Measurements from ENCODE around the gene PDIA6. TPM values are rescaled to one million over a fixed set of nuclear protein-coding genes. Genes with fewer than 3 reads are reported as not detected.

Gene PDIA6
- total and polyA plus RNA-seq, 9 of the 15 experiments (the other 6 are each of a cell fraction or from before 2014, with no cell fraction given), result 166 to 268 (median 229) TPM

- peaks cover 23% of the 10 kb centered on the region for H4K20me1 ChIP-seq (replicated peaks; ENCODE audit: control insufficient read depth, insufficient read depth, low read length)
- TSS peak; percentile 15 for BruUV-seq (replicated peaks)
- WGBS (ENCODE audit: insufficient coverage, low coverage, missing lambda C conversion rate), result 20% methylated on average over 5 of the region's 5 CpGs
- ChIA-PET CTCF (ENCODE audit: low intra/inter-chr PET ratio) (no interaction called here), POLR2A (interaction anchor here (1.3 kb wide), 1 partner anchor 17 kb away, joined by 6 read pairs; no protein-coding TSS in a partner anchor)
- H3K4me3 ChIP-seq, result no peak overlapping the region
- ATAC-seq, result peak; percentile 62
- in situ Hi-C loops (cut with MboI), result no loop called here
- H3K4me1 ChIP-seq (replicated peaks in 1 of 2; ENCODE audit: control insufficient read depth in 2 of 2, insufficient read depth in 2 of 2, low read length in 2 of 2), result peaks cover 0 to 12% of the 10 kb centered on the region in 2 experiments; a peak in 2 of 5 replicates
- intact Hi-C loops (cut with micrococcal nuclease), result no loop called here
- peaks cover 95% of the 10 kb centered on the region for H3K36me3 ChIP-seq (ENCODE audit: control insufficient read depth, insufficient read depth, low read length)
- H3K27ac ChIP-seq (ENCODE audit: extremely low read depth, low read depth, low read length), result no peak overlapping the region
- no peak overlapping the region for H3K4me2 ChIP-seq (ENCODE audit: insufficient read depth, low read length)
- no peaks in the 10 kb centered on the region for H3K27me3 ChIP-seq (ENCODE audit: control insufficient read depth in 2 of 2, insufficient read depth in 2 of 2, low read length in 2 of 2)
- H3K9me3 ChIP-seq (replicated peaks; ENCODE audit: control insufficient read depth, insufficient read depth, low read depth, low read length), result no peaks in the 10 kb centered on the region
- H3K9ac ChIP-seq (ENCODE audit: insufficient read depth in 1 of 2, low read depth in 2 of 2, low read length in 2 of 2), result no peak overlapping the region
- FAIRE-seq, result no peak
- no peak overlapping the region for H2AFZ ChIP-seq (ENCODE audit: low read depth, low read length)
- peaks cover 47% of the 10 kb centered on the region for H3K79me2 ChIP-seq (ENCODE audit: control insufficient read depth, insufficient read depth, low read length)
- peak in 2 of 4 experiments; percentile 39 to 44 for DNase-seq (ENCODE audit: extremely low read depth in 1 of 4, low spot score in 3 of 4)
- H3K9me1 ChIP-seq (ENCODE audit: control insufficient read depth, insufficient read depth, low read length), result peaks cover 3% of the 10 kb centered on the region
- TF ChIP-seq RCOR1 (IDR thresholded peaks at IDR 0.05; ENCODE audit: borderline replicate concordance in 1 of 2, low read depth in 2 of 2, low read length in 2 of 2), result peak in 1 of 2 experiments; percentile 68; a peak in 1 of 4 replicates
- TF ChIP-seq MEIS2 (IDR thresholded peaks at IDR 0.05; ENCODE audit: partially characterized antibody), result peak; percentile 48
- peak; percentile 20; the same call in 1 of the 2 replicates for TF ChIP-seq CXXC5 (CRISPR knock-in tag; IDR thresholded peaks at IDR 0.05)
- TF ChIP-seq EP300 (IDR thresholded peaks at IDR 0.05; ENCODE audit: low read length), result 0 out of 2 replicates have a peak, but pooled peaks have one; percentile 33
- no peak for TF ChIP-seq ARID3B (CRISPR knock-in tag; IDR thresholded peaks at IDR 0.05; ENCODE audit: borderline replicate concordance)
- TF ChIP-seq HSF4 (CRISPR knock-in tag; IDR thresholded peaks at IDR 0.05; ENCODE audit: borderline replicate concordance), result no peak
- no peak for TF ChIP-seq ZBTB2 (IDR thresholded peaks at IDR 0.05)
- 0 out of 2 replicates have a peak, but pooled peaks have one; percentile 22 for TF ChIP-seq ETV1 (tag; conservative IDR thresholded peaks at IDR 0.05; ENCODE audit: low read depth)
- TF ChIP-seq CREM (IDR thresholded peaks at IDR 0.05; ENCODE audit: low read depth), result 0 out of 2 replicates have a peak, but pooled peaks have one; percentile 25
- TF ChIP-seq ATF7 (IDR thresholded peaks at IDR 0.05), result 0 out of 2 replicates have a peak, but pooled peaks have one; percentile 22
- 0 out of 2 replicates have a peak, but pooled peaks have one; percentile 47 for TF ChIP-seq CTBP1 (IDR thresholded peaks at IDR 0.05; ENCODE audit: borderline replicate concordance)
- peak; percentile 40 for TF ChIP-seq CBFA2T3 (IDR thresholded peaks at IDR 0.05)
- TF ChIP-seq ARID1B (IDR thresholded peaks at IDR 0.05), result peak; percentile 49
- no peak for TF ChIP-seq ZNF24 (IDR thresholded peaks at IDR 0.05)
- no peak for TF ChIP-seq GTF3C2 (IDR thresholded peaks at IDR 0.05; ENCODE audit: borderline replicate concordance, extremely low read depth, insufficient read length)
- TF ChIP-seq ARID2 (IDR thresholded peaks at IDR 0.05), result no peak
- TF ChIP-seq ZNF121 (CRISPR knock-in tag; conservative IDR thresholded peaks at IDR 0.05), result peak; percentile 34; the same call in 1 of the 2 replicates
- peak; percentile 14; the same call in 1 of the 2 replicates for TF ChIP-seq SMARCA4 (IDR thresholded peaks at IDR 0.05)
- no peak for TF ChIP-seq SREBF1 (IDR thresholded peaks at IDR 0.05; ENCODE audit: borderline replicate concordance, low read depth, low read length)
Measured at GRCh38 chr2:10794876-10795275, 17.7 kb downstream of the PDIA6 start.

Measured in K562 (cell line).